Astrocyte (in vitro differentiated cells and primary cell): Measurements from ENCODE around the gene CDY2A.
"Not testable (repeated sequence)": the region's sequence is repeated elsewhere in the genome, so short reads cannot be mapped to it uniquely, and the experiment has no call there.

Experiments
- EZH2 ChIP-seq: IDR thresholded peaks from 2 replicates; pipeline ENCODE4 v1.6.1; 2012; ENCODE audit warnings: mild to moderate bottlenecking, low read length, inconsistent platforms; ENCODE audit not compliant: insufficient read depth
- TF ChIP-seq, protein P1 (sequence below): IDR thresholded peaks from 2 replicates; pipeline ENCODE4 v1.5.1; 2011; ENCODE audit warnings: low read depth, mild to moderate bottlenecking, inconsistent platforms, low read length, moderate library complexity; ENCODE audit not compliant: insufficient read depth

DNA sequence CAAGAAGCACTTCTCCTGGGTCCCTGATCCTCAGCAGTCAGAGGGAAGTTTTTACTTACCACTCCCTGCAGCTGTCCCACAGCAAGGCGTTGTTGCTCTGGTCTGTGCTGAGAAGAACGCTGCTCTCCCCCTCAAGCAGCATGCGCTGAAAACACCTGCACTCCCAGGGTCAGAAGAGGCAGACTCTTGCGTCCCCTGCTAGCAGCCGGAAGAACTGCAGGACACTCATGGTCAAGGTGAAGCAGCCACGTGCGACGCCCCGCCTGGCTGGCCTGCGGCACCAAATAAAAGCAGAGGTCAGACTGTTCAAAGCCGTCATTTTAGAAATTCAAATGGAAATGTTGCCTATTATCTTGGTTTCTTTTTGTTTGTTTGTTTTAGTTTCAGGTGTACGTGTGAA lies 47.9 kb downstream of the CDY2A start:
- TF ChIP-seq, protein P1, sequence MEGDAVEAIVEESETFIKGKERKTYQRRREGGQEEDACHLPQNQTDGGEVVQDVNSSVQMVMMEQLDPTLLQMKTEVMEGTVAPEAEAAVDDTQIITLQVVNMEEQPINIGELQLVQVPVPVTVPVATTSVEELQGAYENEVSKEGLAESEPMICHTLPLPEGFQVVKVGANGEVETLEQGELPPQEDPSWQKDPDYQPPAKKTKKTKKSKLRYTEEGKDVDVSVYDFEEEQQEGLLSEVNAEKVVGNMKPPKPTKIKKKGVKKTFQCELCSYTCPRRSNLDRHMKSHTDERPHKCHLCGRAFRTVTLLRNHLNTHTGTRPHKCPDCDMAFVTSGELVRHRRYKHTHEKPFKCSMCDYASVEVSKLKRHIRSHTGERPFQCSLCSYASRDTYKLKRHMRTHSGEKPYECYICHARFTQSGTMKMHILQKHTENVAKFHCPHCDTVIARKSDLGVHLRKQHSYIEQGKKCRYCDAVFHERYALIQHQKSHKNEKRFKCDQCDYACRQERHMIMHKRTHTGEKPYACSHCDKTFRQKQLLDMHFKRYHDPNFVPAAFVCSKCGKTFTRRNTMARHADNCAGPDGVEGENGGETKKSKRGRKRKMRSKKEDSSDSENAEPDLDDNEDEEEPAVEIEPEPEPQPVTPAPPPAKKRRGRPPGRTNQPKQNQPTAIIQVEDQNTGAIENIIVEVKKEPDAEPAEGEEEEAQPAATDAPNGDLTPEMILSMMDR, result not testable (repeated sequence)
- TF ChIP-seq EZH2, result not testable (repeated sequence)
